NOMO-1 (cell line): ENCODE measurements around the gene EEF2KMT.
"Not testable (repeated sequence)": the region's sequence is repeated elsewhere in the genome, so short reads cannot be mapped to it uniquely, and the experiment has no call there.

Source experiments
- DNase-seq, 2 experiments: peaks; one replicate each; lab custom pipeline; 2025; ENCODE audit not compliant: unreplicated experiment in 2 of 2; lab: John Stamatoyannopoulos, UW

Gene EEF2KMT

GRCh38 chr16:5096437-5097060, 1.0 kb downstream of the EEF2KMT start:
- not testable (repeated sequence) for DNase-seq

DNA sequence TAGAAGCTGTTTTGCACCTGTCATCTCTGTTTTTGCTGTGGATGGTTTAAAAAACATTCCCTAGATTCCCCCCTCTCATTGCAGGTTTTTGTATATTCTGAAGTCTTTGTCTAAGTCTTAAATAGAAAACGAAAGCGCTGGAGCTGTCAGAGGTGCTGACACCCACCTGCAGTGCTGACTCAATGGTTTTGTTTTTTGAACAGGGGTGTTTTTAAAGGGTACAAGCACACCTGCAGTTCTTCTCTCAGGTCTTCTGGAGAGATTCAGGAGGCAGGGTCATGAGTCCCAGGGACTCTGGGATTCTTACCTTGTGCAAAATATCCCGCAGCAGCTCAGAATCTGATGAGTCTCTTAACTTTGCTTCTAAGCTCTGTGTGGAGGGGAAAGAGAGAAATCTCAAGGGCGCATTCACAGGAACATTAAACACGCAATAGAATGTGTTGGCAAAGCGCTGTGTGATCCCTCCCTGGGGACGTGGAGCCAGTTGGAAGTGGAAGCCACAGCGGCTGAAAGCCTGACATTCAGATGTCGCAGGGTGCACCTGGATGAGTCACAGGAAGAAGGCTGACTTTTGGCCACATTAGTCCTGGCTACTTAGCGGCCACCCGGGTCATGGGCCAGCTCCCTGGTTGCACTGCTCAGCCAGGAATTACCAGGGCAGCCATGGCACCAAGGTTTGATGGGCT, 2.3 kb downstream of the EEF2KMT start:
- DNase-seq, result not testable (repeated sequence)

- not testable (repeated sequence) for DNase-seq
These were observed 3.8 kb downstream of the EEF2KMT start for GRCh38 chr16:5093746-5094145.

- not testable (repeated sequence) for DNase-seq
These were observed 4.5 kb downstream of the EEF2KMT start for GRCh38 chr16:5093081-5093480.

DNA sequence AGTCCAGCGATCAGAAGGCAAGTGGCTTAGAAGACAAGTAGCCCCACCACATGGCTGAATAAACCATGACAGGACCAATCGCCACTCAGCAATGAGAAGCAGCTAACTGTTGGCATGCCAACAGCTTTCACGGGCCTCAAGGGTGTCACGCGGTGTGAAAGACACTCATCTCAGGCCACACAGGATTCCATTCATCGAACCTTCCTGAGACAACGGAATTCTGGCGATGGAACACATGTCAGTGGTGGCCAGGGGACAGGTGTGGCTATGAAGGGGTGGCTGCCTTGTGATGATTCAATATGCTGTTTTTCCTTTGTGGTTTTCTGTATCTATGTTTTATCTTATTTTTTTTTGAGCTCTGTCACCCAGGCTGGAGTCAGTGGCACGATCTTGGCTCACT, 7.0 kb downstream of the EEF2KMT start:
- DNase-seq, result not testable (repeated sequence)

DNA sequence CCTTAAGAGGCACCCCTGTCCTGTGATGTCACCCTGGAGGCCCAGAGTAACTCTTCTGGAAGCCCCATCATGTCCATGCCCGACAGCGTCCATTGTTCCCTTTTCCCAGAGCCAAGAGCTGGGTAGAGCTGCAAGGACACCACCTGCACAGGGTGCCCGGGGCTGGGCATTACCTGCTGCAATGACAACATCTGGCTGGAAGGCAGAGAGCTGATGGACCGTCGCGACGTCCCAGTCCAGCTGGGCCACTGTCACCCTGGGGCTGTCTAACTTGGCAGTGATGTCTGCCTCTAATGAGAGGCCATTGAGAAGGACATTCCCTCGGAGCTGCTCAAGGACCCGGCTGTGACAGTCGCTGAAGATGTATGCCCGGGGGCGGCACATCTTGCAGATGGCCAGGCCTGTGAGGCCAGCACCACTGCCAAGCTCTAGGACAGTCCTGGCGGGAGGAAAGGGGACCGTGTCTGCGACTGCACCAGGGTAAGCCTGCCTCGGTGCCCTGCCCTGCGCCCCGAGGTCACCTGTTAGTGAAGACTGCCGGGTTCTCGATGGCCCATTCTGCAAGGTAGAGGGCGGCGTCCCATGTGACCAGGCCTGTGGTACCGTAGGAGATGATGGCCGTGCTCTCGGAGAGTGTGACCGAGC, 7.6 kb downstream of the EEF2KMT start:
- DNase-seq, result not testable (repeated sequence)

- DNase-seq, result not testable (repeated sequence)
These were observed 8.7 kb downstream of the EEF2KMT start for GRCh38 chr16:5088936-5089335.

GRCh38 chr16:5088086-5088790, 9.4 kb downstream of the EEF2KMT start:
- not testable (repeated sequence) for DNase-seq

DNA sequence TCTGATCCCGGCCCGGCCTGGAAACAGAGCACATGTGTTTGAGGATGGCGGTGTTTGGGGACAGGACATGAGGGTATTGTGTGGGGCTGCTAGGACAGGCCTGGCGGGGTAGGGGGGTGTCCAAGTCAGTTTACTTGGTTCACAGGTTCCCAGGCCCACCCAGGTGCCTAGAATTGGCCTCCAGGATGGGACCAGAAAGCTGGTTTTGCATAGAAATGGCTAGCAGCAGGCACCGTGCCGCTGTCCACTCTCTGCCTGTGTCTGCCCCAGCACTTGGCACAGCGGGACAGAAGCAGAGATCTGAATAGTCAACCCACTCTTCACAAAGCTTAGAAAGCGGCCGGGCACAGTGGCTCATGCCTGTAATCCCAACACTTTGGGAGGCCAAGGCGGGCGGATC, 11.9 kb downstream of the EEF2KMT start:
- DNase-seq, result not testable (repeated sequence)

- DNase-seq, result peak in 1 of 2 experiments; percentile 18
These were observed 12.8 kb downstream of the EEF2KMT start for GRCh38 chr16:5084802-5085201.

DNA sequence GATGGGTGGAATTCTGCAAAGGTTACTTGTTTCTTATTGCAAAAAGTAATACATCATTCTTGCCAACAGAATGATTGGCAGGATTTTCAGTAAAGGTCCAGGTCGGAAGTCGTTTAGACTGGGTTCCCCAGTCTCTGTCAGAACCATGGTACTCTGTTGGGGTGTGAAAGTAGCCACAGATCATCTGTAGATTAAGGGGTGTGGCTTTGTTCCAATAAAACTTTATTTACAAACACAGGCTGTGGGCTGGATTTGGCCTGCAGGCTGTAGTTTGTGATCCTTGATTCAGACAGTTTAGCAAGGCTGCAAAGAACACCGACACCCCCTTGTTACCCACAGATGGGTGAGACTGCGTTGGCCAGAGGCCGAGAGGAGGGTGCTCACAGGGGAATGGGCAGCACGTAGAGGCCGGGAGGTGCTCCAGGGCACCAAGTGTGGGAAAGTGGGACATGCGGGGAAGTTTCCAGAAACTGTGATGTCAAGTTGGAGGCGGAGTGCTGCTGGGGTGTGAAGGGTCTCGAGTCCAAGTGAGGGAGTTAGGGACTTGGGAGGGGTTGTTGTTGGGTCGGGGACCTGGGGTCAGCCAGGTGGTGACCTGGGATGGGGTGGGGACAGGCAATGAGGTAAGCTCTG, 13.4 kb downstream of the EEF2KMT start:
- DNase-seq, result not testable (repeated sequence)

DNA sequence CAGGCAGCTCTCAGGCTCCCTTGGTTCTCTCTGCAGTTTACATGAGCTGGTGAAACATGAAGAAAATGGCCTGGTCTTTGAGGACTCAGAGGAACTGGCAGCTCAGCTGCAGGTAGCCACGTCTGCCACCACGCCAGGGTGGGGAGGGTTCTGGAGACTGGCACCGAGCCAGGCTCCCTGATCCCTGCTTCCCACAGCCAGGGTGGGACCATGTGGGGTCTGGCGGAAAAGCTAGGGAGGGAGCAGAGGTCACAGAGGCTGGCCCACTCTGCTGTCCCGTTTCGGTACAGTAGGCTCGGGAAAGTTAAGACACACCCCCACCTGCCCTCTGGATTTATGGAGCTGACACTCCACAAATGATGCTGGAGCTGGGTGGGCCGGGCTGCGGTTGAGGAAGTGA, 13.9 kb downstream of the EEF2KMT start:
- not testable (repeated sequence) for DNase-seq

GRCh38 chr16:5080996-5081395, 16.6 kb downstream of the EEF2KMT start:
- DNase-seq, result not testable (repeated sequence)

DNA sequence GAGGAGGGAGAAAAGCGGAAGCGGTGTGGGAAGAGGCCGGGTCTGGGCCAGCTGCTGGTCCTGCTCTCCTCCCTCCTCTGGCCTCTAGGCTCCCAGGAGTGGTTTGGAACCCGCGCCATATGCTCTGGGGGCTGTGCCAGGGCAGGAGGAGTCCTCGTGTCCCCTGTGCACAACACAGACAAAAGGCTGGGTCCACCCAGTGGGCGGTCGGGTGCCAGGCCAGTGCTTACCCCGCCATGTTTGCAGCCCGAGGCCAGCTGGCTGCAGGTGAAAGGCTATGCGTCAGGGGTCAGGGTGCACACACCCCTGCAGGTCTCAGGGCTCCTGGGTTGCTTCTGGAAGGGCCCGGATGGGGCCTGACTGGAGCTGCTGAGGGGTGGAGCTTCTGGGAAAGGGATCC, 17.1 kb downstream of the EEF2KMT start:
- not testable (repeated sequence) for DNase-seq

- no peak for DNase-seq
These were observed 19.0 kb downstream of the EEF2KMT start for GRCh38 chr16:5078626-5079025.

DNA sequence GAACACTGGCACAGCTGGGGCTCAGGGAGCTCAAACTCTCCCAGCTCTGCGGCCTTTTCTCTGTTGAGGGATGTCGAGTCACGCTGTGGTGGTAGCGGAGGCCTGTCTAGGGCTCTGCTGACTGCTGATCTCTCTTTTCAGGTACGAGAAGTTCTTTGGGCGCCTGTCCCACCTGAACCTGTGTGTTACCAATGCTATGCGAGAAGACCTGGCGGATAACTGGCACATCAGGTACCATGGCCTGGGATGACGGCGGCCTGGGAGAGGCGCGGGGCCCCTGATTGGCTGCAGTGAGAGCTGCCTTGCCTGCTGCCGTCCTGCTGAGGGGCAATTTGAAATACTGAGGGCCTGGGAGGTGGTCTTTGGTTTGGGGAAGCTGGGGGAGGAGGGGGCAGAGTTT, 20.3 kb downstream of the EEF2KMT start:
- DNase-seq, result no peak

DNA sequence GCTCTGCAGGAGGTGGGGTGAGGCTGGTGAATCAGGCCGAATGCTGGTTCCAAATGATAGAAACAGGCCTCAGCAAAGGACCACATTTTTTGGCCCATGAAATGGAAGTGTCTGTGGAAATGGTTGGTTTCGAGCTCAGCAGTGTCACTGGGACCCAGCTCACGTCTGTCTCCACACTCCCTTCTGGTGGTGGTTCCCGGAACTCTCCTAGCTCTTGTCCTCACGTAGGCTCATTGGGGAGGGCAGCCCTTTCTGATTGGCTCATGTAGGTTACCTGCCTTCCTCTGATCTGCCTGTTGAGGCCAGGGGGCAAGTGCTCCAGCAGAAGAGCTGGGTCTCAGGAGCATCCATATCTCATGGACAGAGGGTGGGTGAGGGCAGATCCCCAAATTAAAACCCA, 22.0 kb downstream of the EEF2KMT start:
- DNase-seq, result no peak

DNA sequence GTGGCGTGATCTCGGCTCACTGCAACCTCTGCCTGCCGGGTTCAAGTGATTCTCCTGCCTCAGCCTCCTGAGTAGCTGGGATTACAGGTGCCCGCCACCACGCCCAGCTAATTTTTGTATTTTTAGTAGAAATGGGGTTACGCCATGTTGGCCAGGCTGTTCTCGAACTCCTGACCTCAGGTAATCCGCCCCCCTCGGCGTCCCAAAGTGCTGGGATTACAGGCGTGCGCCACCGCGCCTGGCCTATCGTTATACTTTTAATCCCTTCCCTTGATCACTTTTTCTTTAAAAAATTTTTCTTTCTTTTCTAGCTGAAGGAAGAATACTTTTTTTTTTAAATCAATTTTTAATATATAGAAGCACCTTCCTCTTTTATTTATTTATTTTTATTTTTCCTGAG, 23.8 kb downstream of the EEF2KMT start:
- not testable (repeated sequence) for DNase-seq

- no peak for DNase-seq
These were observed 24.3 kb downstream of the EEF2KMT start for GRCh38 chr16:5073279-5073629.

DNA sequence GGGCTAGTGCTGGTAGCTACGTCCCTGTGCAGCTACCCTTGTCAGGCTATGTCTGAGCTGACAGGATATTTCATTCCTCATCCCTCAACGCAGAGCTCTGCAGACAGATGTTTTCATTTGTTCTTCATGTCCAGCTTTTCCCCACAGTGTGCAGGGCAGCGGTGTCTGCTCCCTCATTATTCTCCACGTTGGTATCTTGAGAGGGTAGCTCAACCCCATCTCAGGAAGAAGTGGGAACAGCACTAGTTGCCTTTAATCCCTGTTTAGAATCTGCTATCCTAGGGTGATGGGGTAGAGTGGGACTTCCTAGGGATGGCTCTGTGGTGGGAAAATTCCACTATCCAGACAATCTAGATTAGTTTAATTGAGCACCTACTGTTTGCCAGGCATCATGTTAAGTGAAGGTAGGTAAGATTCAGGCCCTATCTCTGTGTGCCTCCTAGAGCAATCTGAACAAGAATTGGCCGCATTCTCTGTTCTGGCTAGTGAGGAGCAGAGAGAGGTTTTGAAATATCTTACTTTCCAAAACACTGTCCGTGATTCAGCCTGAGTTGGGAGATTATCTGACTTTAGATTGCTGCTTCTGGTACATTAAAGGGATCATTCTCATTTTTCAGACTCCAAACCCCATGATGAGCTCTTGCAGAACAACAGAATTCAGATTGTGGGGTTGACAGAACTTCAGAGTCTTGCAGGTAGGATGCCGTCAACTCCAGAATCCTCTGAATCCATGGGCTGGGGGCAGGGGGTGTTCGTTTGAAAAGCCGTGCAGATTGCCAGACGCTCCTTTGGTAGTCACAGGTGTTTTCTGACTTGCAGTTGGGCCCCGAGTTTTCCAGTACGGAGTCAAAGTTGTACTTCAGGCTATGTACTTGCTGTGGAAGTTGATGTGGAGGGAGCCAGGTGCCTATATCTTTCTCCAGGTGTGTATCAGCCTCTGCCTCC, 25.0 kb downstream of the EEF2KMT start:
- DNase-seq, result no peak
